Endothelial cell (in vitro differentiated cells): ENCODE measurements around the gene NTRK2. TPM values are rescaled to one million over a fixed set of nuclear protein-coding genes. Genes with fewer than 3 reads are reported as not detected.

Source experiments
- DNase-seq: peaks from one replicate; pipeline ENCODE4 v3.0.0; 2021; ENCODE audit warnings: low spot score
- H3K27ac Mint-ChIP-seq: one replicate; pipeline ENCODE4 v1.8.0; 2021; ENCODE audit warnings: mixed read lengths, inconsistent platforms; ENCODE audit not compliant: unreplicated experiment
- H3K27me3 Mint-ChIP-seq: one replicate; pipeline ENCODE4 v1.8.0; 2021; ENCODE audit warnings: mild to moderate bottlenecking, moderate library complexity, mixed read lengths, inconsistent platforms; ENCODE audit not compliant: unreplicated experiment
- H3K36me3 Mint-ChIP-seq: one replicate; pipeline ENCODE4 v1.8.0; 2021; ENCODE audit warnings: mild to moderate bottlenecking, low read depth, mixed read lengths, inconsistent platforms; ENCODE audit not compliant: unreplicated experiment
- H3K4me1 Mint-ChIP-seq: one replicate; pipeline ENCODE4 v1.8.0; 2021; ENCODE audit warnings: mild to moderate bottlenecking, mixed read lengths, inconsistent platforms; ENCODE audit not compliant: unreplicated experiment
- H3K4me3 Mint-ChIP-seq: one replicate; pipeline ENCODE4 v1.8.0; 2021; ENCODE audit warnings: mild to moderate bottlenecking, mixed read lengths, inconsistent platforms; ENCODE audit not compliant: unreplicated experiment
- H3K9me3 Mint-ChIP-seq: one replicate; pipeline ENCODE4 v1.8.0; 2021; ENCODE audit warnings: mixed read lengths, inconsistent platforms; ENCODE audit not compliant: unreplicated experiment
- CTCF ChIP-seq: fragments of 200-600 bp; sonication (generic); IDR thresholded peaks from one replicate; pipeline ENCODE4 v1.5.0; 2021; ENCODE audit warnings: antibody characterized with exemption; ENCODE audit not compliant: unreplicated experiment
- total RNA-seq: library from RNA; stranded (reverse); fragmentation: NEBNext Ultra II Directional; extraction: Animal tissue kit (Norgen Biotek cat#: 25700); gene quantifications from one replicate; pipeline ENCODE4 v1.2.1, GENCODE V29; 2021; ENCODE audit not compliant: unreplicated experiment

NTRK2 gene
- total RNA-seq, 1 donor from 2014 or later, result not detected

- Mint-ChIP-seq H3K27me3 (no peaks in the 10 kb centered on the region), H3K27ac (no peak overlapping the region), H3K4me3 (no peak overlapping the region), H3K36me3 (no peaks in the 10 kb centered on the region), H3K4me1 (no peaks in the 10 kb centered on the region), H3K9me3 (no peaks in the 10 kb centered on the region)
- TF ChIP-seq CTCF, result no peak
- DNase-seq, result no peak
Observed at GRCh38 chr9:84807870-84808390, 138.4 kb downstream of the NTRK2 start.

GRCh38 chr9:84808416-84808815, 138.9 kb downstream of the NTRK2 start:
- no peaks in the 10 kb centered on the region for H3K9me3 Mint-ChIP-seq
- no peak for DNase-seq
- H3K4me1 Mint-ChIP-seq, result no peaks in the 10 kb centered on the region
- TF ChIP-seq CTCF, result no peak
- no peaks in the 10 kb centered on the region for H3K27me3 Mint-ChIP-seq
- H3K4me3 Mint-ChIP-seq, result no peak overlapping the region
- no peak overlapping the region for H3K27ac Mint-ChIP-seq
- no peaks in the 10 kb centered on the region for H3K36me3 Mint-ChIP-seq

- Mint-ChIP-seq H3K9me3 (no peaks in the 10 kb centered on the region), H3K27ac (no peak overlapping the region), H3K36me3 (no peaks in the 10 kb centered on the region)
Observed at GRCh38 chr9:84811072-84811750, 141.7 kb downstream of the NTRK2 start.

GRCh38 chr9:84811751-84812074, 142.2 kb downstream of the NTRK2 start:
- Mint-ChIP-seq H3K27me3 (no peaks in the 10 kb centered on the region), H3K9me3 (no peaks in the 10 kb centered on the region), H3K36me3 (no peaks in the 10 kb centered on the region), H3K4me1 (no peaks in the 10 kb centered on the region), H3K4me3 (no peak overlapping the region), H3K27ac (no peak overlapping the region)
- TF ChIP-seq CTCF, result no peak
- no peak for DNase-seq

More at GRCh38 chr9:84811072-84811750, 141.7 kb downstream of the NTRK2 start:
- Mint-ChIP-seq H3K4me3 (no peak overlapping the region), H3K4me1 (no peaks in the 10 kb centered on the region), H3K27me3 (no peaks in the 10 kb centered on the region)
- DNase-seq, result no peak
- no peak for TF ChIP-seq CTCF

GRCh38 chr9:84812355-84812754, 142.8 kb downstream of the NTRK2 start:
- Mint-ChIP-seq H3K4me1 (no peaks in the 10 kb centered on the region), H3K36me3 (no peaks in the 10 kb centered on the region), H3K9me3 (no peaks in the 10 kb centered on the region), H3K27me3 (no peaks in the 10 kb centered on the region), H3K27ac (no peak overlapping the region), H3K4me3 (no peak overlapping the region)
- no peak for DNase-seq
- no peak for TF ChIP-seq CTCF
